T-cell (primary cell): Measurements from ENCODE around the gene USH1G. TPM values are rescaled to one million over a fixed set of nuclear protein-coding genes. Genes with fewer than 3 reads are reported as not detected.

Source experiments
- ATAC-seq, 4 experiments: fragments of 200-7000 bp in 3 of 4; fragments of 150-1000 bp in 1 of 4; cut with Tn5 transposase; replicated peaks in 1 of 4; 1 replicate in 3 of 4; 2 replicates in 1 of 4; pipeline ENCODE4 v1.10.0; 2021; ENCODE audit warnings: moderate library complexity in 3 of 4, mild to moderate bottlenecking in 2 of 4, moderate number of reproducible peaks in 1 of 4
- CTCF ChIA-PET, 2 donors: fragments of 300-600 bp; sonication (Branson Sonifier 250); formaldehyde crosslinking; loops; one replicate each; lab custom pipeline; 2022; ENCODE audit warnings: antibody characterized with exemption in 2 of 2; lab: Charles Lee
- POLR2A ChIA-PET, 2 donors: fragments of 300-600 bp; sonication (Branson Sonifier 250); formaldehyde crosslinking; loops; one replicate each; lab custom pipeline; 2022; ENCODE audit warnings: antibody characterized with exemption in 2 of 2; lab: Charles Lee
- DNase-seq, 35 experiments: peaks; one replicate each; pipeline versions ENCODE4 v3.0.0 to v3.0.0-alpha.2; 2013 to 2023
- H3K27ac ChIP-seq: one replicate; pipeline ENCODE4 v1.5.1; 2013; ENCODE audit warnings: low read length
- H3K27me3 ChIP-seq, 2 experiments: replicated peaks in 1 of 2; 1 replicate in 1 of 2; 2 replicates in 1 of 2; pipeline versions ENCODE4 v1.6.1 to v1.7.0; 2013; ENCODE audit warnings: low read length in 1 of 2, mixed read lengths in 1 of 2; ENCODE audit not compliant: control insufficient read depth in 2 of 2, insufficient read depth in 2 of 2; ENCODE audit errors: extremely low read depth in 1 of 2
- H3K36me3 ChIP-seq, 2 donors: 1 replicate in 1 of 2; 2 replicates in 1 of 2; pipeline versions ENCODE4 v1.6.1 to v1.7.0; 2013; ENCODE audit warnings: low read length in 1 of 2; ENCODE audit not compliant: control insufficient read depth in 2 of 2, insufficient read depth in 1 of 2; ENCODE audit errors: extremely low read depth in 1 of 2
- H3K4me1 ChIP-seq, 2 experiments: 1 replicate in 1 of 2; 2 replicates in 1 of 2; pipeline versions ENCODE4 v1.6.1 to v1.7.0; 2013; ENCODE audit warnings: low read length in 2 of 2, mixed read lengths in 1 of 2; ENCODE audit not compliant: insufficient read depth in 2 of 2, control insufficient read depth in 1 of 2; ENCODE audit errors: extremely low read depth in 1 of 2
- H3K4me3 ChIP-seq, 2 donors: 1 replicate in 1 of 2; 2 replicates in 1 of 2; pipeline versions ENCODE4 v1.5.1 to v1.7.0; 2013; ENCODE audit warnings: mild to moderate bottlenecking in 2 of 2, low read length in 1 of 2, moderate library complexity in 1 of 2; ENCODE audit not compliant: control insufficient read depth in 1 of 2; ENCODE audit errors: extremely low read depth in 1 of 2
- H3K9me3 ChIP-seq: 2 replicates; pipeline ENCODE4 v1.7.0; 2013
- H3K27ac Mint-ChIP-seq, 2 donors: one replicate each; pipeline ENCODE4 v1.8.0; 2020 to 2021; ENCODE audit warnings: mild to moderate bottlenecking in 2 of 2, mixed read lengths in 2 of 2
- H3K27me3 Mint-ChIP-seq, 2 donors: one replicate each; pipeline ENCODE4 v1.8.0; 2021 to 2022; ENCODE audit warnings: mixed read lengths in 2 of 2
- H3K36me3 Mint-ChIP-seq: one replicate; pipeline ENCODE4 v1.8.0; 2021; ENCODE audit warnings: mixed read lengths
- H3K4me1 Mint-ChIP-seq, 3 donors: one replicate each; pipeline ENCODE4 v1.8.0; 2020 to 2022; ENCODE audit warnings: mixed read lengths in 3 of 3, mild to moderate bottlenecking in 1 of 3
- H3K4me3 Mint-ChIP-seq, 3 donors: one replicate each; pipeline ENCODE4 v1.8.0; 2020 to 2022; ENCODE audit warnings: mild to moderate bottlenecking in 3 of 3, mixed read lengths in 3 of 3, moderate library complexity in 3 of 3
- H3K9me3 Mint-ChIP-seq, 3 donors: one replicate each; pipeline ENCODE4 v1.8.0; 2020 to 2022; ENCODE audit warnings: mixed read lengths in 3 of 3
- WGBS: methylation state at CpG from one replicate; pipeline ENCODE4 v1.1.5; 2013; ENCODE audit warnings: missing lambda C conversion rate; ENCODE audit not compliant: insufficient coverage; 5-methylcytosine and 5-hydroxymethylcytosine counted together
- total RNA-seq, 35 experiments: library from RNA in 6 of 35; stranded (reverse) in 6 of 35; fragments of 120-200 nt in 1 of 35; gene quantifications; one replicate each; pipeline versions ENCODE4 v1.2.1 to v1.2.4 and lab custom pipeline; 2013 to 2026

The USH1G gene
- total RNA-seq, 5 donors from 2014 or later (not counting 1 experiment from before 2014, with no cell fraction given) = not detected

DNA sequence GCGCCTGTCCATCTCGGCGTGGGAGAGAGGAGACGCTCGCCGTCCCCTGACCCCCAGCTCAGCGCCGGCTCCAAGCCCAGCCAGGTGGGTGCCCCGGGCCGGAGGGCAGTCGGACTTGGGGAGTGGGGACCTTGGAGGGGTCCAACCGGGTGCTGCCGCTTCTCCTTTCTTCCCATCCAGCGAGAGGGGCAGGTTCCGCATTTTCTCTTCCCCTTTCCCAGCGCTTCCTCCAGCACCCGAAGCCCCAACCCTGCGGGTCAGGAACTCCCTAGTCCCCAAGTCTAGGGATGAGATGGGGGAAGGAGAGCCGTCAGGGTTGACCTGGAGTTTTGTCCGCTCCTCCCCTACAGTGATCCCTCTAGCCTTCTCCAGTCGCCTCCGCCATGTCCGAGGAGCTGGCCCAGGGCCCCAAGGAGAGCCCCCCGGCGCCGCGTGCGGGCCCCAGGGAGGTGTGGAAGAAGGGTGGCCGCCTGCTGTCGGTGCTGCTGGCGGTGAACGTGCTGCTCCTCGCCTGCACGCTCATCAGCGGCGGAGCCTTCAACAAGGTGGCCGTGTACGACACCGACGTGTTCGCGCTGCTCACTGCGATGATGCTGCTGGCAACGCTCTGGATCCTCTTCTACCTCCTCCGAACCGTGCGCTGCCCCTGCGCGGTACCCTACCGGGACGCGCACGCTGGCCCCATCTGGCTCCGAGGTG lies 1.3 kb upstream of the USH1G start, which contains the start of gene OTOP2:
TSS of gene OTOP2 (plus strand) at position 24 of the 699 bp plus-strand sequence. CDS start at position 384, 360 bp downstream.
- Mint-ChIP-seq H3K27ac (no peak within 1 kb of the TSS), H3K27me3 (peaks cover 49 to 72% of the 10 kb centered on the region in 2 donors), H3K4me3 (peak within 1 kb of the TSS; percentile 39 to 71 (median 47)), H3K9me3 (no peaks in the 10 kb centered on the region), H3K36me3 (no peaks in the 10 kb centered on the region), H3K4me1 (peaks cover 12 to 18% (median 14%) of the 10 kb centered on the region in 3 donors)
- DNase-seq = peak in 4 of 35 experiments; percentile 13 to 29 (median 16)
- H3K27ac ChIP-seq = no peak within 1 kb of the TSS
- 6% methylated on average over 34 of the region's 54 CpGs for WGBS
- CTCF ChIA-PET = interaction anchor here in 1 of 2 donors (0.6 to 1.2 kb wide), 4 partner anchors 10 to 279 kb away, joined by 4 to 7 read pairs (median 4); no protein-coding TSS in a partner anchor
- ATAC-seq = peak in 3 of 4 experiments; percentile 14 to 38 (median 17)
- H3K9me3 ChIP-seq = no peaks in the 10 kb centered on the region
- H3K36me3 ChIP-seq = no peaks in the 10 kb centered on the region
- H3K4me1 ChIP-seq = peaks cover 2 to 31% of the 10 kb centered on the region in 2 experiments
- peak within 1 kb of the TSS; percentile 33 to 35 for H3K4me3 ChIP-seq
- POLR2A ChIA-PET = interaction anchor here in 1 of 2 donors (0.6 kb wide), 1 partner anchor 60 kb away, joined by 3 read pairs; no protein-coding TSS in a partner anchor
- H3K27me3 ChIP-seq = peaks cover 11 to 90% of the 10 kb centered on the region in 2 experiments

DNA sequence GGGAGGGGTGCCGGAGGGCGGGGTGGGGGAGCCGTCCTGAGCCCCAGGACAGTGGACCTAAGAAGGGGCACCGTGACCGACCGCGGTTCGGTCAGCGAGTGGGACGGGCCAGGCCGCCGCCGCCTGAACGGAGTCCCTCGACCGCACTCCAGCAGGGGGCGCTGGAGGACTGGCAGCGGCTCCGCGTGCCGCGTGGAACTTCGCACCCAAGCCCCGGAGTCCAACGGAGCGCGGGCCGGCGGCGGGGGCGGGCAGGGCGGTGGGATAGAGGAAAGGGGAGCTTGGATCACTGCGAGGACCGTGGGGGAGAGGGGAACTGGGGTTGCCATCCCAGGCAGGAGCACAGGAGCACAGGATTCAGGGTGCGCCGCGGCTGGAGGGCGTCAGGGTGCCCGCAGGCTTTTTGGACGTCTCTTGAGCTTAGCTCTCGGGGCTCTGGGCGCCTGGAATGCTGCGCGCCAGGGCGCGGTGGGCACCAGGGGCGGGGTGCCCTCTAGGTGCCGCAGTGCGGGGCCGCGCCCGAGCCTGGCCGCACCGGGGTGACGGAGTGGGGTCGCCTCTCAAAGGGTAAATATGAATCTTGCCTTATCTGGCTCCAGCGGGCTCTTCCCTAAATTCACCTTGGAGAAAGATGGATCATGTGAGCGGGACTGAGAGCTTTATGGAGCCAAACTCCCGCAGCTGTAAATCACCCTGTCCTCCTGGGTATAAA lies 639 bp upstream of the USH1G start:
- DNase-seq (peak; percentile 18 to 81 (median 60)), ATAC-seq (peak; percentile 74 to 79 (median 74))
- no peaks in the 10 kb centered on the region for H3K36me3 Mint-ChIP-seq
- POLR2A ChIA-PET = interaction anchor here in 1 of 2 donors (0.6 kb wide), 1 partner anchor 59 kb away, joined by 3 read pairs; no protein-coding TSS in a partner anchor
- Histone ChIP-seq H3K27me3 (peaks cover 11 to 91% of the 10 kb centered on the region in 2 experiments), H3K4me3 (peak overlapping the region; percentile 33 to 35), H3K36me3 (no peaks in the 10 kb centered on the region), H3K4me1 (peaks cover 2 to 31% of the 10 kb centered on the region in 2 experiments), H3K27ac (no peak overlapping the region), H3K9me3 (no peaks in the 10 kb centered on the region)
- H3K9me3 Mint-ChIP-seq = no peaks in the 10 kb centered on the region
- peaks cover 14 to 20% (median 14%) of the 10 kb centered on the region in 3 donors for H3K4me1 Mint-ChIP-seq
- H3K27ac Mint-ChIP-seq = no peak overlapping the region
- peak overlapping the region in 2 of 3 donors; percentile 47 to 71 for H3K4me3 Mint-ChIP-seq
- H3K27me3 Mint-ChIP-seq = peaks cover 49 to 74% of the 10 kb centered on the region in 2 donors
- CTCF ChIA-PET = interaction anchor here in 1 of 2 donors (0.6 to 1.2 kb wide), 5 partner anchors 11 to 1751 kb away, joined by 4 to 7 read pairs (median 4); no protein-coding TSS in a partner anchor
- 6% methylated on average over 46 of the region's 59 CpGs for WGBS

DNA sequence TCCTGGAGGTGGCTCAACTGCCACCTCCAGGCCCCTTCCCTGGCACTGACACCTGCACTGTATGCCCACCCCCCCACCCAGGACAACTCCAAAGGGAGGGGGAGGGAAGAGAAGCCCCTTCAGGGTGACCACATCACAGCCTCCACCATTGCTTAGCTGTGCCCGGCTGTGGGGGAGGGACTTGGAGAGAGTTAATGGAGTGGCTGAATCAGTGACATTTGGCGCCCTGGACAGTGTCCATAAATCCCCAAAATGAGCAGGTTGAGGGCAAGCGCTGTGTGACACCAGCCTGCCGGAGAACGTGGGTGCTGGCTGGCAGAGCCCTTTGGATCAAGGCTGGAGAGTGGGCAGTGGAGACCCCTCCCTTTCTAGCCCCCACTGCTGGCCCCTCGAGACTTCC lies 883 bp downstream of the USH1G start:
- Mint-ChIP-seq H3K4me1 (peaks cover 14 to 20% (median 14%) of the 10 kb centered on the region in 3 donors), H3K9me3 (no peaks in the 10 kb centered on the region), H3K4me3 (peak overlapping the region in 2 of 3 donors; percentile 43 to 71), H3K27me3 (peaks cover 42 to 72% of the 10 kb centered on the region in 2 donors), H3K36me3 (no peaks in the 10 kb centered on the region), H3K27ac (no peak overlapping the region)
- H3K27me3 ChIP-seq = peaks cover 10 to 94% of the 10 kb centered on the region in 2 experiments
- ChIA-PET POLR2A (no interaction called here), CTCF (interaction anchor here in 1 of 2 donors (0.7 kb wide), 1 partner anchor 38 kb away, joined by 4 read pairs; no protein-coding TSS in a partner anchor)
- no peak overlapping the region for H3K27ac ChIP-seq
- no peak for ATAC-seq
- no peaks in the 10 kb centered on the region for H3K9me3 ChIP-seq
- H3K36me3 ChIP-seq = no peaks in the 10 kb centered on the region
- no peak for DNase-seq
- H3K4me1 ChIP-seq = peaks cover 2 to 31% of the 10 kb centered on the region in 2 experiments
- 62% methylated on average over 5 of the region's 6 CpGs for WGBS
- H3K4me3 ChIP-seq = no peak overlapping the region

DNA sequence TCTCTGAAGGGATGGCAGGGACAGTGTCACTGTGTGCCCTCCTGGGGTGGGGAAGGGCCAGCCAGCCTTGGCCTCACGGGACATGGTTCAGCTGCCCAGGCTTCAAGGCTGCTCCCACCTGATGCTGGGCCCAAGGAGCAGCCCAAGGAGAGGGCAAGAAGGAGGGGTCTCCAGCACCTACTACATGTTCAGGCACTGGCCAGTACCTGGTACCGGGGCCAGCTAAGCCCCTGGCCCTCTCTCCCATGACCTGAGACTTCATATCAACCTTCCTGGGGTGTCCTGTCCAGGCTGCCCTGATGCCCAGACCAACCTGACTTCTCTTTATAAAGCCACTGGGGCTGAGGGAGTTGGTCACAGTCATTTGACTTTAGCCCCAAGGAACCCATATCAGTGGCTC lies 1.3 kb downstream of the USH1G start:
- ChIA-PET CTCF (no interaction called here), POLR2A (no interaction called here)

DNA sequence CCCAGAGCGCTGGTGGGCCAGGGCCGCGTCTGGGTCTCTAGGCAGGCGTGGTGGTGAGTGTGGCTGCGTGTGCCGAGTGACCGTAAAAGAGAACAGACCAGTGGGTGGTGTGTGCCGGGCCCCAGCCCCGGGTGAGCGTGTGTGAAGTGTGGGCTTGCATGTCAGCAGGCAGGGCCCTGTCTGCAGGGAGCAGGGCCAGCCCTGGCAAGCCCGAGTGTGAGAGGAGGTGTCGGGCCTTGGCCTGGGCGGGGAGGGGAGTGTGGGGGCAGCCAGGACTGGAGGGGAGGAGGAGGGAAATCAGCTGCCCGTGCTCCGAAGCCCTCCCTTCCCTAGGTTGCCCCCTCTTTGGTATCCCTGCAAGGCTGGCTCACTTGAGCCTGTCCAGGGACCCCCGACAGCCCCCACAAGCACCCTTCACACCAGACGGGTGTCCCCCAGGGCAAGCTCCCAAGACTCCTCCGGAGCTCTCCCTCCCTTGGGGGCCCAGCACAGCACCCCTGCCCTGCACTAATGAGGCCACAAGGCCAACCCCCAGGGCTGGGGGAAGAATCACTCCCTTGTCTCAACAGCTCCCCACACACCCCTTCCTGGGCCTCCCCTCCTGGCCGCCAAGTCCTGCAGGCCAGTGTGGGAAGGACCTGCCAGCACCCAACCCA lies 1.9 kb downstream of the USH1G start:
- no peak for DNase-seq
- Mint-ChIP-seq H3K4me1 (peaks cover 14 to 20% (median 14%) of the 10 kb centered on the region in 3 donors), H3K27ac (no peak overlapping the region), H3K36me3 (no peaks in the 10 kb centered on the region), H3K27me3 (peaks cover 42 to 72% of the 10 kb centered on the region in 2 donors), H3K9me3 (no peaks in the 10 kb centered on the region), H3K4me3 (no peak overlapping the region)
- Histone ChIP-seq H3K36me3 (no peaks in the 10 kb centered on the region), H3K4me1 (peaks cover 2 to 31% of the 10 kb centered on the region in 2 experiments), H3K27me3 (peaks cover 7 to 98% of the 10 kb centered on the region in 2 experiments), H3K27ac (no peak overlapping the region), H3K9me3 (no peaks in the 10 kb centered on the region), H3K4me3 (no peak overlapping the region)
- CTCF ChIA-PET = no interaction called here
- 79% methylated on average over 14 of the region's 19 CpGs for WGBS
- POLR2A ChIA-PET = no interaction called here
- no peak for ATAC-seq

More for the DNA sequence above, 1.3 kb downstream of the USH1G start:
- Mint-ChIP-seq H3K4me3 (no peak overlapping the region), H3K4me1 (peaks cover 14 to 20% (median 14%) of the 10 kb centered on the region in 3 donors), H3K27ac (no peak overlapping the region), H3K36me3 (no peaks in the 10 kb centered on the region), H3K27me3 (peaks cover 42 to 72% of the 10 kb centered on the region in 2 donors), H3K9me3 (no peaks in the 10 kb centered on the region)
- no peaks in the 10 kb centered on the region for H3K36me3 ChIP-seq
- H3K4me1 ChIP-seq = peaks cover 2 to 31% of the 10 kb centered on the region in 2 experiments
- 100% methylated on average over 2 of the region's 2 CpGs for WGBS
- H3K4me3 ChIP-seq = no peak overlapping the region
- no peak overlapping the region for H3K27ac ChIP-seq
- ATAC-seq (no peak), DNase-seq (no peak)
- H3K27me3 ChIP-seq = peaks cover 7 to 94% of the 10 kb centered on the region in 2 experiments
- H3K9me3 ChIP-seq = no peaks in the 10 kb centered on the region
